Measurements from ENCODE around the gene NFKB2. TPM values are rescaled to one million over a fixed set of nuclear protein-coding genes. Genes with fewer than 3 reads are reported as not detected.

The NFKB2 gene
- total and polyA plus RNA-seq, 4 donors = 34.6 to 114 (median 50.5) TPM

GRCh38 chr10:102376901-102377300, 18.6 kb upstream of the NFKB2 start:
- no peak for ATAC-seq (ENCODE audit: insufficient read depth, low FRiP score)
- no peak overlapping the region for H3K27ac ChIP-seq (ENCODE audit: low read depth in 1 of 2, low read length in 1 of 2)
- peaks cover 20 to 48% (median 41%) of the 10 kb centered on the region in 4 donors for H3K36me3 ChIP-seq (ENCODE audit: control insufficient read depth in 4 of 4, insufficient read depth in 4 of 4, low read length in 4 of 4)
- no peaks in the 10 kb centered on the region for H3K4me1 ChIP-seq (ENCODE audit: control insufficient read depth in 5 of 5, insufficient read depth in 5 of 5, low read length in 5 of 5)
- H3K4me3 ChIP-seq = no peak overlapping the region
- TF ChIP-seq, protein P1, sequence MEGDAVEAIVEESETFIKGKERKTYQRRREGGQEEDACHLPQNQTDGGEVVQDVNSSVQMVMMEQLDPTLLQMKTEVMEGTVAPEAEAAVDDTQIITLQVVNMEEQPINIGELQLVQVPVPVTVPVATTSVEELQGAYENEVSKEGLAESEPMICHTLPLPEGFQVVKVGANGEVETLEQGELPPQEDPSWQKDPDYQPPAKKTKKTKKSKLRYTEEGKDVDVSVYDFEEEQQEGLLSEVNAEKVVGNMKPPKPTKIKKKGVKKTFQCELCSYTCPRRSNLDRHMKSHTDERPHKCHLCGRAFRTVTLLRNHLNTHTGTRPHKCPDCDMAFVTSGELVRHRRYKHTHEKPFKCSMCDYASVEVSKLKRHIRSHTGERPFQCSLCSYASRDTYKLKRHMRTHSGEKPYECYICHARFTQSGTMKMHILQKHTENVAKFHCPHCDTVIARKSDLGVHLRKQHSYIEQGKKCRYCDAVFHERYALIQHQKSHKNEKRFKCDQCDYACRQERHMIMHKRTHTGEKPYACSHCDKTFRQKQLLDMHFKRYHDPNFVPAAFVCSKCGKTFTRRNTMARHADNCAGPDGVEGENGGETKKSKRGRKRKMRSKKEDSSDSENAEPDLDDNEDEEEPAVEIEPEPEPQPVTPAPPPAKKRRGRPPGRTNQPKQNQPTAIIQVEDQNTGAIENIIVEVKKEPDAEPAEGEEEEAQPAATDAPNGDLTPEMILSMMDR (IDR thresholded peaks at IDR 0.05; ENCODE audit: control extremely low read depth, extremely low read depth) = no peak
- WGBS, 2 donors = 95 to 96% methylated on average over 12 of the region's 12 CpGs
- peaks cover 0 to 2% (median 0%) of the 10 kb centered on the region in 4 donors for H3K9me3 ChIP-seq (ENCODE audit: control insufficient read depth in 4 of 4, insufficient read depth in 3 of 4, low read length in 3 of 4)
- no peak overlapping the region for H3K9ac ChIP-seq (ENCODE audit: insufficient read depth in 1 of 2, low read length in 2 of 2)
- no peak for DNase-seq
- H3K27me3 ChIP-seq (ENCODE audit: control insufficient read depth in 3 of 3, insufficient read depth in 3 of 3, low read length in 2 of 3) = no peaks in the 10 kb centered on the region

- DNase-seq = no peak
Measured at GRCh38 chr10:102379383-102379782, 16.1 kb upstream of the NFKB2 start.

DNA sequence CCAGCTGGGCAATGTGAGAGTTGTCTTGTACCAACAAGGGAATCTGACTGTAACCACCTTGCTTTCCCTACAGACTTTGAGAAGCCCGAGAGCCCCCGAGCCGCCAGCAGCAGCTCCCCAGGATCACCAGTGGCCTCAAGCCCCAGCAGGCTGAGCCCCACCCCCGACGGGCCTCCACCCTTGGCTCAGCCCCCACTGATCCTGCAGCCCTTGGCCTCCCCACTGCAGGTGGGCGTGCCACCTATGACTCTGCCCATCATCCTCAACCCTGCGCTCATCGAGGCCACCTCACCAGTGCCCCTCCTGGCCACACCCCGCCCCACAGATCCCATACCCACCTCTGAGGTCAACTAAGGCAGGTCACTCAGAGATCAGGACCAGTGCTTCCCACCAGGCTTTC, 13.5 kb upstream of the NFKB2 start:
- TF ChIP-seq, protein P1 (IDR thresholded peaks at IDR 0.05; ENCODE audit: control extremely low read depth, extremely low read depth) = no peak
- Histone ChIP-seq H3K4me1 (ENCODE audit: control insufficient read depth in 5 of 5, insufficient read depth in 5 of 5, low read length in 5 of 5) (peaks cover 0 to 6% (median 0%) of the 10 kb centered on the region in 5 donors), H3K36me3 (ENCODE audit: control insufficient read depth in 4 of 4, insufficient read depth in 4 of 4, low read length in 4 of 4) (peaks cover 17 to 35% (median 25%) of the 10 kb centered on the region in 4 donors), H3K4me3 (no peak overlapping the region), H3K27ac (ENCODE audit: low read depth in 1 of 2, low read length in 1 of 2) (no peak overlapping the region), H3K27me3 (ENCODE audit: control insufficient read depth in 3 of 3, insufficient read depth in 3 of 3, low read length in 2 of 3) (no peaks in the 10 kb centered on the region), H3K9me3 (ENCODE audit: control insufficient read depth in 4 of 4, insufficient read depth in 3 of 4, low read length in 3 of 4) (no peaks in the 10 kb centered on the region), H3K9ac (ENCODE audit: insufficient read depth in 1 of 2, low read length in 2 of 2) (no peak overlapping the region)
- no peak for ATAC-seq (ENCODE audit: insufficient read depth, low FRiP score)
- 90 to 98% methylated on average over 9 of the region's 9 CpGs for WGBS, 2 donors
- DNase-seq = no peak

More at GRCh38 chr10:102379383-102379782, 16.1 kb upstream of the NFKB2 start:
- no peak for ATAC-seq (ENCODE audit: insufficient read depth, low FRiP score)
- Histone ChIP-seq H3K27ac (ENCODE audit: low read depth in 1 of 2, low read length in 1 of 2) (no peak overlapping the region), H3K4me1 (ENCODE audit: control insufficient read depth in 5 of 5, insufficient read depth in 5 of 5, low read length in 5 of 5) (no peaks in the 10 kb centered on the region), H3K27me3 (ENCODE audit: control insufficient read depth in 3 of 3, insufficient read depth in 3 of 3, low read length in 2 of 3) (no peaks in the 10 kb centered on the region), H3K4me3 (no peak overlapping the region), H3K9me3 (ENCODE audit: control insufficient read depth in 4 of 4, insufficient read depth in 3 of 4, low read length in 3 of 4) (peaks cover 0 to 2% (median 0%) of the 10 kb centered on the region in 4 donors), H3K36me3 (ENCODE audit: control insufficient read depth in 4 of 4, insufficient read depth in 4 of 4, low read length in 4 of 4) (peaks cover 24 to 50% (median 42%) of the 10 kb centered on the region in 4 donors), H3K9ac (ENCODE audit: insufficient read depth in 1 of 2, low read length in 2 of 2) (no peak overlapping the region)
- TF ChIP-seq, protein P1 (IDR thresholded peaks at IDR 0.05; ENCODE audit: control extremely low read depth, extremely low read depth) = no peak
- 95 to 97% methylated on average over 6 of the region's 6 CpGs for WGBS, 2 donors

- H3K9ac ChIP-seq (ENCODE audit: insufficient read depth in 1 of 2, low read length in 2 of 2) = no peak overlapping the region
- no peak overlapping the region for H3K27ac ChIP-seq (ENCODE audit: low read depth in 1 of 2, low read length in 1 of 2)
- DNase-seq (no peak), ATAC-seq (ENCODE audit: insufficient read depth, low FRiP score) (no peak)
- 91 to 96% methylated on average over 8 of the region's 8 CpGs for WGBS, 2 donors
- no peak overlapping the region for H3K4me3 ChIP-seq
- TF ChIP-seq, protein P1 (IDR thresholded peaks at IDR 0.05; ENCODE audit: control extremely low read depth, extremely low read depth) = no peak
- peaks cover 0 to 6% (median 0%) of the 10 kb centered on the region in 5 donors for H3K4me1 ChIP-seq (ENCODE audit: control insufficient read depth in 5 of 5, insufficient read depth in 5 of 5, low read length in 5 of 5)
- H3K9me3 ChIP-seq (ENCODE audit: control insufficient read depth in 4 of 4, insufficient read depth in 3 of 4, low read length in 3 of 4) = no peaks in the 10 kb centered on the region
- no peaks in the 10 kb centered on the region for H3K27me3 ChIP-seq (ENCODE audit: control insufficient read depth in 3 of 3, insufficient read depth in 3 of 3, low read length in 2 of 3)
- H3K36me3 ChIP-seq (ENCODE audit: control insufficient read depth in 4 of 4, insufficient read depth in 4 of 4, low read length in 4 of 4) = peaks cover 17 to 34% (median 24%) of the 10 kb centered on the region in 4 donors
Measured at GRCh38 chr10:102382871-102383270, 12.6 kb upstream of the NFKB2 start.

All from lung (tissue), 12 donors.